NOMO-1 treated with DMSO at 0.1 percent for 48 hours (cell line): ENCODE measurements around the gene XKR7.

Experiments used
- DNase-seq: peaks from one replicate; lab custom pipeline; 2025; ENCODE audit not compliant: unreplicated experiment; lab: John Stamatoyannopoulos, UW

The XKR7 gene

GRCh38 chr20:31943052-31943471 lies 24.9 kb upstream of the XKR7 start:
- no peak for DNase-seq

DNA sequence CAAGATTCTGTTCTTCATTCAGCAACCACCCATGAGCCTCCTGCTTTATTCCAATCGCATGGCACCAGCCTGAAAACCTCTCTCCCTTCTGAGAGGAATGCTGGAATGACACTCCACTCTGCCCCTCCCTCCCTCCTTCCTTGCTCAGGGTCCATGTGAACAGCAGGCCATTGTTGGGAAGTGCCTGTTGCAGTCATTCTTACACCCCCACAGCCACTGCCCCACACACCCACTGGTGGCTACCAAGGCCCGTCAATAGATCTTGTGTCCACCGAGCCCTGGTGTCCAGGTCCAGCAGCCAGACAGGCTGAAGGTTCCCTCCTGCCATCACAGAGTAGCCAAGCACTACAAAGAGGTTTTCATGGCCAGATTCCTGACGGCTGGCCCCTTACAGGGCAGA lies 22.6 kb upstream of the XKR7 start:
- no peak for DNase-seq

- no peak for DNase-seq
Observed at GRCh38 chr20:31945785-31946184, 22.2 kb upstream of the XKR7 start.

- no peak for DNase-seq
Observed at GRCh38 chr20:31948008-31948407, 19.9 kb upstream of the XKR7 start.

GRCh38 chr20:31949877-31950646 lies 17.9 kb upstream of the XKR7 start:
- DNase-seq, result no peak

DNA sequence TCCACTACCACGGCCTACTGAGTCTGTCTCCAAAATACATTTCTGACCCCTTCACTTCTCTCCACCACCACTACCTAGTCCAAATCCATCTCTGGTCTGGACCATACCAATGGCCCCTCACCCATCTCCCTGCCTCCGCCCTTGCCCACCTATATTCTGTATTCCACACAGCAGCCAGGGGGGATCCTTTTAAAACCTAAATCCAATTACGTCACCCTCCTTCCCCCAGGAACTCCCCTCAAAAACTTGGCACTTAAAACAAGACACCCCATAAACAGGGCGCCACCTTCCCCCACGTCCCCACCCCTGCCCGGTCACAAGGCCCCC lies 16.8 kb upstream of the XKR7 start:
- no peak for DNase-seq

DNA sequence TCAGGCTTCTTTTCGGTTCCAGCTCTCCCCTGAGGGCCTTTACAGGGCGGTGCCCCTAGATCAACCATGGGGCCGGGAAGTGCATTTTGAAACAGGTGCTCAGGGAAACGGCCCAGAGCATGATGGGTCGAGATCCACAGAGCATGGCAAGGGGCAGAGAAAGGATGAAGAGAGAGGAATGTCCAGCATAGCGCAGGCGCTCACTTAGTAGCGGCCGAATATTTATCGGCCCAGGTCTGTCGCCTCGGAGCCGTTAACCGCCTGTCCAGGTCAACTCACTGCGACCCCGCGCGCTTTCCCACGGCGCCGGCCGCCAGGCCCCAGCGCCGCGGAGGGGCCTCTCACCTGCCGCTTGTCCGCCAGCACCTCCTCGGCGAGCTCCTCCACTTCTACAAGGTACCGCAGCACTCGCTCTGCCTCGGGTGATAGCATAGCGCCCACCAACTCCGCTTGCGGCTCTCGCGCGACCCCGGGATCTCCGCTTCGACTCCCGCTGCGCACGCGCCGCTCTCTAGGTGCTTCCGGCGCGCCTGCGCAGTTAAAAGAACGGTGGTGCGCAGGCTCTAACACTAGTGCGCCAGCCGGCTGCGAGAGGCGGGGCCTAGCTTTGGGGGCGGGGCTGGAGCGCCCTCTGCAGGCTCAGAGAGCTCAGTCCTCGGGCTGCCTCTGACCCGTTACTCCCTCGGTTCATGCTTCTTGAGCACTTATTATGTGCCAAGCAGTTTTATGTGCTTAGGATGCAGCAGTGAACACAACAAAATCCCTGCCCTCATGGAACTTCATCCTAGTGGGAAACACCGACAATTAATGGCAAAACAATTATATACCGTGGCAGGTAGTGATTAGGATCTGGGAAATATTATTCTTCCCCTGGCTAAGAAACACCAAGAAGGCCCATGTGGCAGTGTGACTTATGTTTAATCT lies 16.2 kb upstream of the XKR7 start, which contains the start of gene PDRG1:
TSS of gene PDRG1 (minus strand) at position 517 of the 924 bp plus-strand sequence. CDS start at position 432, 85 bp downstream.
- peak; percentile 95 for DNase-seq

DNA sequence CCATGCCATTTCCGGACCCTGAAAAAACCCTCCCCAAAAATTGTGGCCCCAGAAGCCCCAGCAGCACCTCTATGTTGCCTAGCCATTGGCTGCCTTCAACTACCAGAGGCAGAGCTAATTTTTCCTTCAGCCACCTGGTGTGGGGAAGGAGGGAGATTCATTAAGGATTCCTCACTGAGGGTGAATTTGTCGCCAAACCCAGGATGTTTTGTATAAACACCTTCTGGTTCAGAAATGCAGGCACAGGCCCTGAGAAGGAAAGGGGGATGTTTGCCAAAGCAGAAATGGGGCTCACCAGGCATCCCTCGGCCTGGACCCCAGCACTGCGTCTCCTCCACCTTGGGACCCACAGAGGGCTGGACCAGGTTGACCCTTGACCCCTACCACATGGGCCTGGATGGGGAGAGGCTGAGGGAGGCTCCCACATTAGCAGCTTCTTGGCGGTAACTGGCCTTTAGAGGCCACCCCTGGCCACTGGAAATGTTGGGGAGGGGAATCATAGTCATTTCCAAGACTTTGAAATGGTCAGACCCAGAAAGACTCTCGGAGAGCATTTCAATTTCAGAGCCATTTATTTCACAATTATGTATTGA lies 14.3 kb upstream of the XKR7 start:
- no peak for DNase-seq

- no peak for DNase-seq
Observed at GRCh38 chr20:31954500-31954899, 13.5 kb upstream of the XKR7 start.

DNA sequence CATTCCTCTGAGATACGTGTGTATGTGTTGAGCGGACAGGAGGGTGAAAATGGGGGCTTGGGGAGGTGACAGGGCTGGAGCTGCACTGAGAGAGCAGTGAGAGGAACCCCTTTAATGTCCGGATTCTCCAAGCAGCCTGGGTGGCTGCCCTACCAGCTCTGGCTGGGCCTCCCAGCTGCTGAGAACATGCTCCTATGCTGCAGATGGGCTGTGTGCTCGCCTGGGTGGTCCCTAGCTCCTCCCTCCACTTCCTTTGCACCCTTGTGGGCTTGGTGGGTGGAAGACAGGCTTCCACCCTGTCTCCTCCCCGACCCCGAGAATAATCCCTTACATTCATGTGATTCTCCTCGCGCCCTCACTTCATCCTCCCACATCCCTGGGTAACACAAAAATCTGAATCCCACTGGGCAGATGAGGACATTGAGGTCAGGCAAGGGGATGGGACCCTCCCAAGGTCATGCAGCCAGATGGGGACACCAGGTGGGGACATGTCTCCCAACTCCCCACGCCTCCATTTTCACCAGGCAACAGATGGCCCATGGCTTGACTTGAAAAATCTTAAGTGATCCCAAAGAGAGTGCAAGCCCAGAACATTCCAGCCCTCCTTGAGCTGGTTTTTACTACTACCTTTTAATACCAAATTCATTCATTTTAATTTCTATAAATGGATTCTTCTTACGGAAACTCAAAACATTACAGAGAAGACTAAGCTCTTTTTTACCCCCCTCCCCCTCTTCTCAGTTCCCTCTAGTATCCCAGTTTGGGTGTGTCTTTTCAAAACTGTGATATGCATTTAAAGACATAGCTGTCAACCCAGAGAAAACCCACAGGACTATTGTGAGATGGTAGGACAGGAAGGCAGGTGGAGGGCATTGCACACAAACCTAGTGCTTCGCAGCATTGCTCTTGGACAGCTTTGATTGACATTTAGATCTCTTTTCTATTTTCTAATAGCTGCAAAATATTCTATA lies 11.1 kb upstream of the XKR7 start:
- no peak for DNase-seq

DNA sequence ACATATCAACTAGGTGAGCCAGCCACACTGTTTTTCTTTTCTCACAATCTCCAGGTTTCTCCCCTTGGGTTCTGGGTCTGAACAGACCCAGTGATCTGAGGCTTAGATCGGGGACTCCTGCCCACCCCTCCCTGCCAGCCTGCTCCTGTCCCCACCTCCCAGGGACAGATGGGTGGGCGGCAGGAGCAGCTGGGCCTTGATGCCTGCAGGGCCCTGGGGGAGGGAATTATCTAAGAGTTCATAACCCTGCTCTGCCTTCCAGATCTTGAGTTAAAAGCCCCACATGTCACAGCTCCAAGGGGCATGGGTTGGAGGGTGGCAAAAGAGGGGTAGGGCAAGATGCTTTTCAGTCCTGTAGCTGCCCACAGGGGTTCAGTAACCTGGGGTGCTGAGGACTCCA lies 5.2 kb upstream of the XKR7 start:
- DNase-seq, result no peak

DNA sequence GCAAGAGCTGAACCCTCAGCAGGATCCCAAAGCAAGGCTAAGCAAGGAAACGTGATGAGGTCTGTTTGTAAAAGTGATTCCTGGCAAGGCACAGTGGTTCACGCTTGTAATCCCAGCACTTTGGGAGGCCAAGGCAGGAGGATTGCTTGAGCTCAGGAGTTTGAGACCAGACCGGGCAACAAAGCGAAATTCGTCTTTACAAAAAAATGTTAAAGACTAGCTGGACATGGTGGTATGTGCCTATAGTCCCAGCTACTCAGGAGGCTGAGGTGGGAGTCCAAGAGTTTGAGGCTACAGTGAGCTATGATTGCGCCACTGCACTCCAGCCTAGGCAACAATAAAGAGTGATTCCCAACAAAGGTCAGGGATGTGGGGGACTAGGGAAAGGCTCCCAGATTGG lies 4.1 kb upstream of the XKR7 start:
- no peak for DNase-seq

GRCh38 chr20:31966991-31967655 lies 828 bp upstream of the XKR7 start:
- no peak for DNase-seq

DNA sequence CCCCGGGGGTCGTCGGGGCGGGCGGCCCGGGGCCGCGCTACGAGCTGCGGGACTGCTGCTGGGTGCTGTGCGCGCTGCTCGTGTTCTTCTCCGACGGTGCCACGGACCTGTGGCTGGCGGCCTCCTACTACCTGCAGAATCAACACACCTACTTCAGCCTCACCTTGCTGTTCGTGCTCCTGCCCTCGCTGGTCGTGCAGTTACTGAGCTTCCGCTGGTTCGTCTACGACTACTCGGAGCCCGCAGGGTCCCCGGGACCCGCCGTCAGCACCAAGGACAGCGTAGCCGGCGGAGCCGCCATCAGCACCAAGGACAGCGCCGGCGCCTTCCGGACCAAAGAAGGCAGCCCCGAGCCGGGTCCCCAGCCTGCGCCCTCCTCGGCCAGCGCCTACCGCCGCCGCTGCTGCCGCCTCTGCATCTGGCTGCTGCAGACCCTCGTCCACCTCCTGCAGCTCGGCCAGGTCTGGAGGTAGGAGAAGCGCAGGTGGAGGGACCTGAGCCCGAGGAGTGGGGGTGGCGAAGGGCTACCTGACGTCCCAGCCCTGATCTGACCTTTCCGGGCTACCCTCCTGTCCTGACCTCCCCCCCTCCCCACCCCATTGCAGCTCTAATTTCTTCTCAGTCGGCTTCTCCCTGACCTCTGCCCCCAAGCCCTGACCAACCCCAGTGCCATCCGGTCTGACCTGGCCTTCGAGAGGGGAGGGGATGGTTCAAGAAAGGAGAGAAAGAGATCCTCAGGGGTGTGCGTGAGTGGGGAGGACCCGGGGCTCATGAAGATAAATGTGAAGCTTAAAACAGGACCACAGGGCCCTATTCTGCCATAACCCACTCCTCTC lies 558 bp downstream of the XKR7 start:
- DNase-seq, result peak; percentile 66

DNA sequence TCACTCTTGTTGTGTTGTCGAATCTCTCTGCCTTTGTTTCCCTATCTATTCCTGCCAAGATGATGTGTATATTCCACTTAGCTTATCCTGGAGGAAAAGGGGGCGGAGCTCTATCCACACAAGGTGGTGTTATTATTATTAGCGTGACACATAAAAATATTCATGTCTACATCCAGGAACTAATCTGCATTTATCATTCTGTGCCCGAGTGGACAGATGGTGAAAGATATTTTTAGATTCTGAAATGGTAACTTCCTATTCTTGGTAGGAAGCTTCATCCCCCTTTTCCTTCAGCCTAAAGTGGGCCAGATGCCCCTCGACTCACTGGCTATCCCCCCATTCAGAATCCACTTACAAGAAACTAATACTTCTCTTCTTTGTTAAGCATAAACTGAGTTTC lies 2.0 kb downstream of the XKR7 start:
- no peak for DNase-seq

- no peak for DNase-seq
Observed at GRCh38 chr20:31972471-31973021, 4.6 kb downstream of the XKR7 start.

DNA sequence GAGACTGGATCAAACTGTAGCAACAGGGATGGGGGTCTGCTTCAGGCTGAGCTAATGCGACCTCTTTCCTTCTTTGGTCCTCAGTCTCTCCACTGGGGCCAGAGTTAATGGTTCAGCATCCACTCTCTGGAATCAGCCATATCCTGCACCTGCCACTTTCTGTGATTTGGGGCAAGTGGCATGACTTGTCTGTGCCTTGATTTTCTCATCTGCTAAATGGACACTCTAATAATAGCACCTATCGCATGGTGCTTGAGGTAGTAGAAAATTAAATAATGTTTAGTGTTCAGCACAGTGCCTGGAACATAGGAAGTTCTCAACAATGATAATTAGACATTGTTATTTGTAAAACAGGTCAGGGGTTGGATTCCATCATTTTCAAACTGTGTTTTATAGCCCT lies 6.3 kb downstream of the XKR7 start:
- DNase-seq, result no peak

DNA sequence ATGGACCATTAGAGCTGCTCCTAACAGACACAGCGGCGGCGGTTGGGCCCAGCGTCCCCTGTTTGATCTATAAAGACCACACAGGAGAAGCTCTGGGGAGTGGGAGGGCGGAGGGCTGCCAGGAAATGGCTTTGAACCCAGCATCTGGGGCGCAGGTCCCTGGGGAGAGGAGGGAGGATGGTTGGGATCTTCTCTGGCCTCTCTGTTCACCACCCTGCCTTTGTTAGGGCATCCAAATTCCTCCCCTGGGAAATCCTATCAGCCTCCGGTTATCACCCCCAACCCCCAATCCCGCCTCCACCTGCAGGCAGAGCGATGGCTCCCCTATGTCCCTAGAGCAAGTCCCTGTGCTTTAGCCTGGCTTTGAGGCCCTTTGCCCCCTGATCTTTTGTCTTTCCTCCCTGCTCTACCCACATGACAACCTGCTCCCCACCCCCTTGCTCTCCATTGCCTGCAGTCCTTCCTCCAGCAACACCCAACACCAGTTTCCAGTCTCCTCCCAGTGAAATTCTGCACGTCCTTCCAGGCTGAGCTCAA lies 7.1 kb downstream of the XKR7 start:
- no peak for DNase-seq

- DNase-seq, result no peak
Observed at GRCh38 chr20:31975874-31976273, 7.9 kb downstream of the XKR7 start.
